Glutamatergic neuron (in vitro differentiated cells): Measurements from ENCODE around the gene HTRA1. TPM values are rescaled to one million over a fixed set of nuclear protein-coding genes. Genes with fewer than 3 reads are reported as not detected.

Source experiments
- DNase-seq: peaks from one replicate; pipeline ENCODE4 v3.0.0; 2022
- H3K27ac Mint-ChIP-seq: one replicate; pipeline ENCODE4 v1.8.0; 2020; ENCODE audit warnings: mild to moderate bottlenecking, mixed read lengths, inconsistent platforms; ENCODE audit not compliant: unreplicated experiment
- H3K27me3 Mint-ChIP-seq: one replicate; pipeline ENCODE4 v1.8.0; 2020; ENCODE audit warnings: mild to moderate bottlenecking, moderate library complexity, mixed read lengths, inconsistent platforms; ENCODE audit not compliant: unreplicated experiment
- H3K36me3 Mint-ChIP-seq: one replicate; pipeline ENCODE4 v1.8.0; 2020; ENCODE audit warnings: mild to moderate bottlenecking, mixed read lengths, inconsistent platforms; ENCODE audit not compliant: unreplicated experiment
- H3K4me1 Mint-ChIP-seq: one replicate; pipeline ENCODE4 v1.8.0; 2020; ENCODE audit warnings: mild to moderate bottlenecking, low read depth, mixed read lengths, inconsistent platforms; ENCODE audit not compliant: unreplicated experiment
- H3K4me3 Mint-ChIP-seq: one replicate; pipeline ENCODE4 v1.8.0; 2020; ENCODE audit warnings: mild to moderate bottlenecking, mixed read lengths, inconsistent platforms; ENCODE audit not compliant: unreplicated experiment
- H3K9me3 Mint-ChIP-seq: one replicate; pipeline ENCODE4 v1.8.0; 2020; ENCODE audit warnings: mild to moderate bottlenecking, moderate library complexity, mixed read lengths, inconsistent platforms; ENCODE audit not compliant: unreplicated experiment
- total RNA-seq: library from RNA; stranded (reverse); fragmentation: NEBNext Ultra II Directional; extraction: Animal tissue kit (Norgen Biotek cat#: 25700); gene quantifications from one replicate; pipeline ENCODE4 v1.2.1, GENCODE V29; 2021; ENCODE audit not compliant: unreplicated experiment
- TF ChIP-seq, protein P1 (sequence below): fragments of 200-600 bp; sonication (generic); IDR thresholded peaks from one replicate; pipeline ENCODE4 v1.5.0; 2021; ENCODE audit not compliant: partially characterized antibody, unreplicated experiment

HTRA1 gene
- total RNA-seq, 1 donor from 2014 or later, result 1.4 TPM

DNA sequence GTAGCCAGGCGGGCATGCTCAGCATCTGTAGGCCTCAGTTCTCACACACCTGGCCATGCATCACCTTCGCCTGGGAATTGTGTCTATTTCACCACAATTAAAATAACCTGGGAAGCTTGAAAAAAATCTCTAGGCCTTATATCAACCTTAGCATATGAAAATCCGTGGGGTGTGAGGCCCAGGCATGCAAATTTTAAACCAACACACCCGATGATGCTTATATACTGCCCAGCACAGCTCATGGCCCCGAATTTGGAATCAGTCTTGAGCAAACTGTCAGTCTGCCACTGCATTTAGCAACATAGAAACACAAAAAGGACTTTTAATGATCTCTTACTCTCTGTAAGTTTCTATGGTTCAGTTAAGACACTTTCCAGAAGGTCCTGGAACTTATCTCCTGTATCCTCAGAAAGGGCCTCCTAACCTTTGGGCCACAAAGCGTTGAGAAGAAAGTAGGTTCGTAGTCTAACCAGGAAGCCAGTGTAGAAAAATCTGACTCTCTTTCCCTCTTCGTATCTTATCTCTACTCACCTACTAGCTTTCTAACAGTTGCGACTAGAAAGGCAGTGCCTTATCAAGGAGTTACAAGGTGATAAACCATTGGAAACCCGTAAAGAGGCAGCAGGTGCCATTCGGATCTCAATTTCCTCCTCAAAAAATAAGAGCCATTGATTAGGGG is 87.2 kb downstream of the HTRA1 start:
- no peaks in the 10 kb centered on the region for H3K27me3 Mint-ChIP-seq
- H3K4me3 Mint-ChIP-seq, result no peak overlapping the region
- H3K4me1 Mint-ChIP-seq, result peaks cover 14% of the 10 kb centered on the region
- H3K27ac Mint-ChIP-seq, result no peak overlapping the region
- H3K9me3 Mint-ChIP-seq, result peaks cover 5% of the 10 kb centered on the region
- no peak for DNase-seq
- TF ChIP-seq, protein P1, sequence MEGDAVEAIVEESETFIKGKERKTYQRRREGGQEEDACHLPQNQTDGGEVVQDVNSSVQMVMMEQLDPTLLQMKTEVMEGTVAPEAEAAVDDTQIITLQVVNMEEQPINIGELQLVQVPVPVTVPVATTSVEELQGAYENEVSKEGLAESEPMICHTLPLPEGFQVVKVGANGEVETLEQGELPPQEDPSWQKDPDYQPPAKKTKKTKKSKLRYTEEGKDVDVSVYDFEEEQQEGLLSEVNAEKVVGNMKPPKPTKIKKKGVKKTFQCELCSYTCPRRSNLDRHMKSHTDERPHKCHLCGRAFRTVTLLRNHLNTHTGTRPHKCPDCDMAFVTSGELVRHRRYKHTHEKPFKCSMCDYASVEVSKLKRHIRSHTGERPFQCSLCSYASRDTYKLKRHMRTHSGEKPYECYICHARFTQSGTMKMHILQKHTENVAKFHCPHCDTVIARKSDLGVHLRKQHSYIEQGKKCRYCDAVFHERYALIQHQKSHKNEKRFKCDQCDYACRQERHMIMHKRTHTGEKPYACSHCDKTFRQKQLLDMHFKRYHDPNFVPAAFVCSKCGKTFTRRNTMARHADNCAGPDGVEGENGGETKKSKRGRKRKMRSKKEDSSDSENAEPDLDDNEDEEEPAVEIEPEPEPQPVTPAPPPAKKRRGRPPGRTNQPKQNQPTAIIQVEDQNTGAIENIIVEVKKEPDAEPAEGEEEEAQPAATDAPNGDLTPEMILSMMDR, result no peak
- H3K36me3 Mint-ChIP-seq, result no peaks in the 10 kb centered on the region

DNA sequence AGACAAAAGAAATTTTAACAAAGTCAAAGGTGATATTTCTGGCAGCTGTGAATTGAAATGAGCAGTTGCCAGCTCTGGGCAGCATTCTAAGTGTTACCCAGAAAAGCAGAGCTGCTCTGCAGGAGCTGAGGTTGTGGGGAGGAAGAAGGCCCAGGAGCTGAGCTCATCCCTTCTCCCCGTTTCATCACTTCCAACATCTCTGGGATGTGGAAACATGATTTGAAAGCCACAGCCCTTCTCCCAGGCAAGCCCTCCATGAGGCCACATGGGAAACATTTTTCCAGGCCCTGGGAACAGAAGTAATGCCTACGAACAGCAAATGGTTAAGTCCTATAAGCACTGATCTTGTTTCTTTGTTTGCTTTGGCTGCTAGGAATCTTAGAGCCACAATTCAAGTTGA is 88.3 kb downstream of the HTRA1 start:
- Mint-ChIP-seq H3K9me3 (no peaks in the 10 kb centered on the region), H3K4me1 (peaks cover 7% of the 10 kb centered on the region), H3K36me3 (no peaks in the 10 kb centered on the region), H3K27me3 (no peaks in the 10 kb centered on the region), H3K27ac (no peak overlapping the region), H3K4me3 (no peak overlapping the region)
- TF ChIP-seq, protein P1, result no peak
- DNase-seq, result no peak

DNA sequence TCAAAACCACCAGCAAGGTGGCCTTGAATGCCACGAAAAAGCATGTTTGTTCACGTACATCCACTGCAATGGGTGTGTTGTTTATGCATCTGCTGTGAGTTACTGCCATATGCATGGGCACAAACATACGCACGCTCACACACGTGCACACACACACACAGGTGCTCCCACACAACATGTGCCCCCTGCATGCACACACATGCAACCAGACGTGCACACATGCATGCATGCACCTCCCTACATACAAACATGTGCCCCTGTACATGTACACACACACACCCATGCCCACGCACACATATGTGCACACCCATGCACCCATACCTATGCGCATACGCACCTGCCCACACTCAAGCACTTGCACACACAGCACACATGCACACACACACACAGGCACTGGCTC is 89.1 kb downstream of the HTRA1 start:
- peaks cover 14% of the 10 kb centered on the region for H3K4me1 Mint-ChIP-seq
- H3K36me3 Mint-ChIP-seq, result no peaks in the 10 kb centered on the region
- no peaks in the 10 kb centered on the region for H3K27me3 Mint-ChIP-seq
- TF ChIP-seq, protein P1, result no peak
- H3K27ac Mint-ChIP-seq, result no peak overlapping the region
- no peaks in the 10 kb centered on the region for H3K9me3 Mint-ChIP-seq
- no peak overlapping the region for H3K4me3 Mint-ChIP-seq
- DNase-seq, result no peak

DNA sequence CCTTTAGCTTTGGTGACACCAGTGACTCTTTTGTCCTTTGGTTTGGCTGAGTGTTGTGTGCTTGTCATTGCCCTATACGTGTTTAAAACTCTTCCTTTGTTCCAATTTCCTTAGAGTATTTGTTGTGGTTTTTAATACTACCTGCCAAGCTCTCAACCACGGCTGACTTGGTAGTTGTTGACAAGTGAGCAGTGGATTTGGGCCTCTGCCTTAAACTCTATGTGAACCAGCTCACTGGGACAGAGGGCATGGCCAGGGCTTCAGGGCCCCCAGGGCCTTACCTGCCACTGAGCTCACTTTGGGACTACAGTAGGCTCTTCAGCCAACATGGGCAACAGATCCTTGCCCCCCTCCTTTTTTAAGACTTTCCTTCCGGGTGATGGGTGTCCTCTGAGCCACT is 89.6 kb downstream of the HTRA1 start:
- TF ChIP-seq, protein P1, result no peak
- no peaks in the 10 kb centered on the region for H3K27me3 Mint-ChIP-seq
- no peaks in the 10 kb centered on the region for H3K9me3 Mint-ChIP-seq

DNA sequence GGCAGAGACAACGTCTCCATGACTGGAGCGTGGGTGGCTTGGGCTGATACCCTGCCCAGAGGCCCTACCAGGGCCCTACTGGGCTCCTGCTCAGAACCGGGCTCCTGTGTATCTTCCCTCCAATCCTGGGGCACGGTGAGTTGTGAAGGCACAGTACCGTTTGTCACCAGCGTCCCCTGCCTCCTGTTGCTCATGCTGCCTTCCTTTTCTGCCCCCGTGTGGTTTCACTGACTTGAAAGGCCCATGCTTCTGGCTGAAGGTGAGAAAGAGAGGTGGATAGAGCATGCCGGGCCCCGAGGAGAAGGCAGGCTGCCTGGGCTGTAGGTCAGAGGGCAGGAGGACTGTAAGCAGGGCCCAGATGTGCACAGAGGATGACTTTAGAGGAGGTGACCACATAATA is 90.1 kb downstream of the HTRA1 start:
- H3K27me3 Mint-ChIP-seq, result no peaks in the 10 kb centered on the region

More for the DNA sequence above, 89.6 kb downstream of the HTRA1 start:
- H3K27ac Mint-ChIP-seq, result no peak overlapping the region
- DNase-seq, result no peak
- no peak overlapping the region for H3K4me3 Mint-ChIP-seq
- H3K4me1 Mint-ChIP-seq, result peaks cover 17% of the 10 kb centered on the region
- no peaks in the 10 kb centered on the region for H3K36me3 Mint-ChIP-seq

More for the DNA sequence above, 90.1 kb downstream of the HTRA1 start:
- no peak for DNase-seq
- H3K27ac Mint-ChIP-seq, result no peak overlapping the region
- TF ChIP-seq, protein P1, result no peak
- H3K9me3 Mint-ChIP-seq, result peaks cover 1% of the 10 kb centered on the region
- no peaks in the 10 kb centered on the region for H3K36me3 Mint-ChIP-seq
- H3K4me1 Mint-ChIP-seq, result peaks cover 20% of the 10 kb centered on the region
- H3K4me3 Mint-ChIP-seq, result no peak overlapping the region
